Measurements from ENCODE around the gene KCTD11.

The KCTD11 gene

GRCh38 chr17:7394452-7395191 lies 42.7 kb downstream of the KCTD11 start, which contains the start of gene PLSCR3:
PLSCR3 (minus strand) TSS chr17:7394525; CDS start chr17:7394110, 415 bp downstream.
- in situ Hi-C loops (cut with MboI; ENCODE audit: low sequenced_read_pairs) = no loop called here

GRCh38 chr17:7396147-7396546 lies 44.2 kb downstream of the KCTD11 start:
- in situ Hi-C loops (cut with MboI; ENCODE audit: low sequenced_read_pairs) = no loop called here

- in situ Hi-C loops (cut with MboI; ENCODE audit: low sequenced_read_pairs) = no loop called here
Measured at GRCh38 chr17:7398612-7399011, 46.6 kb downstream of the KCTD11 start.

GRCh38 chr17:7403043-7403726 lies 51.2 kb downstream of the KCTD11 start:
- in situ Hi-C loops (cut with MboI; ENCODE audit: low sequenced_read_pairs) = no loop called here

- in situ Hi-C loops (cut with MboI; ENCODE audit: low sequenced_read_pairs) = no loop called here
Measured at GRCh38 chr17:7403727-7403976, 51.7 kb downstream of the KCTD11 start.

GRCh38 chr17:7403977-7404736 lies 52.2 kb downstream of the KCTD11 start, which contains the start of gene TMEM256:
TMEM256 (minus strand) TSS chr17:7404097; CDS start chr17:7404084, 13 bp downstream.
- in situ Hi-C loops (cut with MboI; ENCODE audit: low sequenced_read_pairs) = no loop called here

Measured in HL-60/S4 treated with phorbol 12-myristate 13-acetate at 8.2 ng/mL for 4 days and 3 days (cell line).